ENCODE data around the gene ZNF488.

Gene ZNF488

GRCh38 chr10:47381427-47382379 lies 2.4 kb downstream of the ZNF488 start:
- no peak for DNase-seq

- no peak for DNase-seq
Observed at GRCh38 chr10:47381103-47381395, 3.0 kb downstream of the ZNF488 start.

- no peak for DNase-seq
Observed at GRCh38 chr10:47380341-47381102, 3.6 kb downstream of the ZNF488 start.

- DNase-seq = no peak
Observed at GRCh38 chr10:47379901-47380300, 4.2 kb downstream of the ZNF488 start.

- no peak for DNase-seq
Observed at GRCh38 chr10:47379445-47379785, 4.7 kb downstream of the ZNF488 start.

GRCh38 chr10:47378606-47379444 lies 5.3 kb downstream of the ZNF488 start:
- no peak for DNase-seq

GRCh38 chr10:47378183-47378510 lies 5.9 kb downstream of the ZNF488 start:
- DNase-seq = no peak

- DNase-seq = no peak
Observed at GRCh38 chr10:47376522-47377220, 7.4 kb downstream of the ZNF488 start.

- DNase-seq = no peak
Observed at GRCh38 chr10:47374611-47375536, 9.2 kb downstream of the ZNF488 start.

- DNase-seq = no peak
Observed at GRCh38 chr10:47372726-47373125, 11.4 kb downstream of the ZNF488 start.

GRCh38 chr10:47371629-47372485 lies 12.2 kb downstream of the ZNF488 start:
- DNase-seq = no peak

GRCh38 chr10:47370878-47371277 lies 13.2 kb downstream of the ZNF488 start:
- no peak for DNase-seq

- DNase-seq = no peak
Observed at GRCh38 chr10:47370015-47370767, 13.9 kb downstream of the ZNF488 start.

- no peak for DNase-seq
Observed at GRCh38 chr10:47369251-47369894, 14.7 kb downstream of the ZNF488 start.

- DNase-seq = no peak
Observed at GRCh38 chr10:47368431-47369180, 15.5 kb downstream of the ZNF488 start.

GRCh38 chr10:47367646-47368045 lies 16.4 kb downstream of the ZNF488 start:
- no peak for DNase-seq

GRCh38 chr10:47366731-47367460 lies 17.2 kb downstream of the ZNF488 start:
- no peak for DNase-seq

GRCh38 chr10:47366181-47366631 lies 17.9 kb downstream of the ZNF488 start:
- no peak for DNase-seq
